Endothelial cell of umbilical vein (primary cell): ENCODE data around the gene SAMSN1. TPM values are rescaled to one million over a fixed set of nuclear protein-coding genes. Genes with fewer than 3 reads are reported as not detected.

Experiments
- BruUV-seq: library from RNA; stranded (reverse); fragments of 400-500 nt; replicated peaks from 2 replicates; lab custom pipeline; 2021; lab: Mats Ljungman, UMichigan
- CTCF ChIA-PET: fragments of 300-600, 350-600 bp; sonication (Branson Sonifier 250); formaldehyde crosslinking; loops from one replicate; lab custom pipeline; 2021; ENCODE audit warnings: antibody characterized with exemption, inconsistent platforms; lab: Charles Lee
- POLR2A ChIA-PET: fragments of 300-600, 350-600 bp; sonication (Branson Sonifier 250); formaldehyde crosslinking; loops from one replicate; lab custom pipeline; 2021; ENCODE audit warnings: antibody characterized with exemption, inconsistent platforms; lab: Charles Lee
- DNase-seq: peaks from one replicate; pipeline ENCODE4 v3.0.0-alpha.2; 2011; ENCODE audit warnings: low read depth, low spot score
- FAIRE-seq: peaks from 2 replicates; lab custom pipeline; 2011; peaks lifted over from hg19 to GRCh38; lab: Jason Lieb, UNC
- H2AFZ ChIP-seq: 2 replicates; pipeline ENCODE4 v1.6.0; 2012; ENCODE audit warnings: low read depth, low read length, control low read depth, inconsistent platforms
- H3K27ac ChIP-seq: 2 replicates; pipeline ENCODE4 v1.5.1; 2011; ENCODE audit warnings: low read depth, mild to moderate bottlenecking, control low read depth, low read length, moderate library complexity; ENCODE audit not compliant: insufficient read depth
- H3K27me3 ChIP-seq, 2 experiments: 2 replicates each; pipeline versions ENCODE4 v1.6.0 to v1.6.1; 2011; ENCODE audit warnings: low read length in 2 of 2, mixed read lengths in 1 of 2; ENCODE audit not compliant: control insufficient read depth in 2 of 2, insufficient read depth in 2 of 2
- H3K36me3 ChIP-seq, 2 experiments: 2 replicates in 1 of 2; 3 replicates in 1 of 2; pipeline ENCODE4 v1.5.1; 2011; ENCODE audit warnings: low read length in 2 of 2, mild to moderate bottlenecking in 1 of 2, moderate library complexity in 1 of 2; ENCODE audit not compliant: control insufficient read depth in 2 of 2, insufficient read depth in 2 of 2; ENCODE audit errors: extremely low read depth in 1 of 2
- H3K4me1 ChIP-seq: 3 replicates; pipeline ENCODE4 v1.5.1; 2011; ENCODE audit warnings: mild to moderate bottlenecking, low read length; ENCODE audit not compliant: control insufficient read depth, insufficient read depth; ENCODE audit errors: extremely low read depth
- H3K4me2 ChIP-seq: 2 replicates; pipeline ENCODE4 v1.6.1; 2011; ENCODE audit warnings: low read length, control low read depth, mixed read lengths; ENCODE audit not compliant: insufficient read depth
- H3K4me3 ChIP-seq, 3 experiments: fragments of 200-600 bp in 1 of 3; sonication (generic), shearing (Covaris generic) in 1 of 3; replicated peaks in 1 of 3; 2 replicates each; pipeline ENCODE4 v1.5.1; 2011 to 2016; ENCODE audit warnings: control low read depth in 3 of 3, low read length in 3 of 3, mild to moderate bottlenecking in 2 of 3, inconsistent platforms in 1 of 3, low read depth in 1 of 3, moderate library complexity in 1 of 3; ENCODE audit not compliant: insufficient read depth in 1 of 3
- H3K79me2 ChIP-seq: 2 replicates; pipeline ENCODE4 v1.6.0; 2012; ENCODE audit warnings: low read length, inconsistent platforms; ENCODE audit not compliant: control insufficient read depth, insufficient read depth
- H3K9ac ChIP-seq: replicated peaks from 2 replicates; pipeline ENCODE3; 2011; ENCODE audit warnings: low read length, control low read depth; ENCODE audit not compliant: insufficient read depth; ENCODE audit errors: extremely low read depth
- H3K9me1 ChIP-seq: replicated peaks from 3 replicates; pipeline ENCODE4 v1.6.0; 2011; ENCODE audit warnings: mild to moderate bottlenecking, low read length; ENCODE audit not compliant: control insufficient read depth, insufficient read depth; ENCODE audit errors: extremely low read depth
- H3K9me3 ChIP-seq: replicated peaks from 2 replicates; pipeline ENCODE4 v1.5.1; 2012; ENCODE audit warnings: low read length, inconsistent platforms; ENCODE audit not compliant: control insufficient read depth, insufficient read depth
- H4K20me1 ChIP-seq: replicated peaks from 2 replicates; pipeline ENCODE3; 2011; ENCODE audit warnings: mild to moderate bottlenecking, low read length; ENCODE audit not compliant: control insufficient read depth, insufficient read depth; ENCODE audit errors: extremely low read depth
- EZH2 ChIP-seq: IDR thresholded peaks from 2 replicates; pipeline ENCODE4 v1.6.1; 2012; ENCODE audit warnings: borderline replicate concordance, low read depth, mild to moderate bottlenecking, moderate library complexity, low read length, inconsistent platforms; ENCODE audit not compliant: severe bottlenecking
- FOS ChIP-seq: IDR thresholded peaks from 2 replicates; pipeline ENCODE4 v1.6.1; 2011; ENCODE audit warnings: mild to moderate bottlenecking, low read length, moderate library complexity, borderline replicate concordance; ENCODE audit not compliant: insufficient read depth
- GATA2 ChIP-seq: IDR thresholded peaks from 2 replicates; pipeline ENCODE4 v1.7.0; 2011; ENCODE audit warnings: low read depth, mild to moderate bottlenecking, moderate library complexity, mixed read lengths, low read length; ENCODE audit not compliant: insufficient read length, insufficient read depth
- JUN ChIP-seq: IDR thresholded peaks from 2 replicates; pipeline ENCODE4 v1.6.1; 2011; ENCODE audit warnings: borderline replicate concordance, low read depth; ENCODE audit not compliant: insufficient read length, insufficient read depth
- MYC ChIP-seq: IDR thresholded peaks from one replicate; pipeline ENCODE4 v1.6.1; 2011; ENCODE audit warnings: mild to moderate bottlenecking, low read depth, low read length
- POLR2A ChIP-seq: IDR thresholded peaks from 2 replicates; pipeline ENCODE4 v1.6.1; 2012; ENCODE audit warnings: low read depth, mild to moderate bottlenecking, control low read depth, low read length
- POLR2AphosphoS5 ChIP-seq: IDR thresholded peaks from 2 replicates; pipeline ENCODE4 v1.6.1; 2012; ENCODE audit warnings: low read depth, mild to moderate bottlenecking, control low read depth, low read length, moderate library complexity; ENCODE audit not compliant: insufficient read depth
- dilution Hi-C: fragments of 300-500 bp; cut with MboI; formaldehyde crosslinking; loops from one replicate; pipeline ENCODE4 v1.15.0; 2019; ENCODE audit warnings: low sequenced_read_pairs; ENCODE audit not compliant: extremely low pct_ligation_motif_present
- intact Hi-C: fragments of 100-400 bp; cut with micrococcal nuclease; formaldehyde crosslinking; loops from one replicate; pipeline ENCODE4 v1.10.0; 2022
- polyA plus RNA-seq, 4 experiments: library from polyadenylated mRNA; depleted of rRNA in 3 of 4; stranded (reverse) in 3 of 4; unstranded in 1 of 4; fragments of >200 nt; gene quantifications; 2 replicates each; pipeline versions ENCODE4 v1.2.1 to v1.2.3, GENCODE V29; 2011 to 2012; ENCODE audit warnings: missing spikeins in 1 of 4
- total RNA-seq: library from RNA; stranded (reverse); gene quantifications from 2 replicates; pipeline ENCODE4 v1.2.3, GENCODE V29; 2021
- TF ChIP-seq, protein P1 (sequence below), 2 donors: IDR thresholded peaks; 1 replicate in 1 of 2; 2 replicates in 1 of 2; pipeline ENCODE4 v1.5.1; 2011; ENCODE audit warnings: low read length in 2 of 2, mild to moderate bottlenecking in 2 of 2, moderate library complexity in 2 of 2, control low read depth in 1 of 2, inconsistent platforms in 1 of 2, low read depth in 1 of 2; ENCODE audit not compliant: insufficient read depth in 1 of 2; ENCODE audit errors: extremely low read depth in 1 of 2
- TF ChIP-seq, protein P2 (sequence below): IDR thresholded peaks from 2 replicates; pipeline ENCODE4 v1.6.1; 2011; ENCODE audit not compliant: insufficient read depth, insufficient read length

SAMSN1 gene
- total and polyA plus RNA-seq, 2 donors (not counting 3 experiments of a cell fraction or from before 2014, with no cell fraction given) = 2.5 to 5.3 TPM

DNA sequence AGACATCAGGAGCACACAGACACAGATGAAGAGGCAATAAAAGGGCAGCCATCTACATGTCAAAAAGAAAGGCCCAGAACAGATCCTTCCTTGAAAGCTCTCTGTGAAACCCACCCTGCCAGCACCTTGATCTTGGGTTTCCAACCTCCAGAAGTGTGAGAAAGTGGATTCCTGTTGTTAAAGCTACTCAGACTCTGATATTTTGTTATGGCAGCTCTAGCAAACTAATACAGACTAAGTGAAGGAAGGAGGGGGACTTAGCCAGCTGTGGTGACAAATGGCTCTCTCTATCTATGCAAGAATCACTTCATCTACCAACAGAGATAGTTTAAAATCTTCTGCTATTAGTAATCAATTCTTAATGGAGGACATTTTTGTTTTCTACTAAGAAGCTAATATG, 10.4 kb downstream of the SAMSN1 start:
- Histone ChIP-seq H3K4me2 (no peak overlapping the region), H3K79me2 (peaks cover 35% of the 10 kb centered on the region), H3K9me1 (no peaks in the 10 kb centered on the region), H2AFZ (no peak overlapping the region), H3K36me3 (no peaks in the 10 kb centered on the region), H3K27me3 (no peaks in the 10 kb centered on the region), H3K27ac (no peak overlapping the region), H4K20me1 (no peaks in the 10 kb centered on the region), H3K9ac (no peak overlapping the region), H3K9me3 (no peaks in the 10 kb centered on the region), H3K4me3 (no peak overlapping the region), H3K4me1 (peaks cover 17% of the 10 kb centered on the region)
- DNase-seq (no peak), FAIRE-seq (no peak)
- no TSS peak for BruUV-seq
- ChIA-PET CTCF (interaction anchor here (1.0 to 1.6 kb wide), 2 partner anchors 67 to 203 kb away, joined by 3 to 4 read pairs; no protein-coding TSS in a partner anchor), POLR2A (no interaction called here)
- TF ChIP-seq, protein P1, sequence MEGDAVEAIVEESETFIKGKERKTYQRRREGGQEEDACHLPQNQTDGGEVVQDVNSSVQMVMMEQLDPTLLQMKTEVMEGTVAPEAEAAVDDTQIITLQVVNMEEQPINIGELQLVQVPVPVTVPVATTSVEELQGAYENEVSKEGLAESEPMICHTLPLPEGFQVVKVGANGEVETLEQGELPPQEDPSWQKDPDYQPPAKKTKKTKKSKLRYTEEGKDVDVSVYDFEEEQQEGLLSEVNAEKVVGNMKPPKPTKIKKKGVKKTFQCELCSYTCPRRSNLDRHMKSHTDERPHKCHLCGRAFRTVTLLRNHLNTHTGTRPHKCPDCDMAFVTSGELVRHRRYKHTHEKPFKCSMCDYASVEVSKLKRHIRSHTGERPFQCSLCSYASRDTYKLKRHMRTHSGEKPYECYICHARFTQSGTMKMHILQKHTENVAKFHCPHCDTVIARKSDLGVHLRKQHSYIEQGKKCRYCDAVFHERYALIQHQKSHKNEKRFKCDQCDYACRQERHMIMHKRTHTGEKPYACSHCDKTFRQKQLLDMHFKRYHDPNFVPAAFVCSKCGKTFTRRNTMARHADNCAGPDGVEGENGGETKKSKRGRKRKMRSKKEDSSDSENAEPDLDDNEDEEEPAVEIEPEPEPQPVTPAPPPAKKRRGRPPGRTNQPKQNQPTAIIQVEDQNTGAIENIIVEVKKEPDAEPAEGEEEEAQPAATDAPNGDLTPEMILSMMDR (IDR thresholded peaks at IDR 0.05; ENCODE audit: extremely low read depth in 1 of 2, insufficient read depth in 1 of 2, low read depth in 1 of 2, low read length in 2 of 2) = no peak
- TF ChIP-seq POLR2AphosphoS5 (no peak), POLR2A (no peak), FOS (no peak), MYC (no peak), GATA2 (no peak), EZH2 (no peak), JUN (no peak)
- TF ChIP-seq, protein P2, sequence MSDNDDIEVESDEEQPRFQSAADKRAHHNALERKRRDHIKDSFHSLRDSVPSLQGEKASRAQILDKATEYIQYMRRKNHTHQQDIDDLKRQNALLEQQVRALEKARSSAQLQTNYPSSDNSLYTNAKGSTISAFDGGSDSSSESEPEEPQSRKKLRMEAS = no peak
- dilution Hi-C loops = no loop called here
- intact Hi-C loops = no loop called here
